Measurements from ENCODE around the gene MST1.

Gene MST1

DNA sequence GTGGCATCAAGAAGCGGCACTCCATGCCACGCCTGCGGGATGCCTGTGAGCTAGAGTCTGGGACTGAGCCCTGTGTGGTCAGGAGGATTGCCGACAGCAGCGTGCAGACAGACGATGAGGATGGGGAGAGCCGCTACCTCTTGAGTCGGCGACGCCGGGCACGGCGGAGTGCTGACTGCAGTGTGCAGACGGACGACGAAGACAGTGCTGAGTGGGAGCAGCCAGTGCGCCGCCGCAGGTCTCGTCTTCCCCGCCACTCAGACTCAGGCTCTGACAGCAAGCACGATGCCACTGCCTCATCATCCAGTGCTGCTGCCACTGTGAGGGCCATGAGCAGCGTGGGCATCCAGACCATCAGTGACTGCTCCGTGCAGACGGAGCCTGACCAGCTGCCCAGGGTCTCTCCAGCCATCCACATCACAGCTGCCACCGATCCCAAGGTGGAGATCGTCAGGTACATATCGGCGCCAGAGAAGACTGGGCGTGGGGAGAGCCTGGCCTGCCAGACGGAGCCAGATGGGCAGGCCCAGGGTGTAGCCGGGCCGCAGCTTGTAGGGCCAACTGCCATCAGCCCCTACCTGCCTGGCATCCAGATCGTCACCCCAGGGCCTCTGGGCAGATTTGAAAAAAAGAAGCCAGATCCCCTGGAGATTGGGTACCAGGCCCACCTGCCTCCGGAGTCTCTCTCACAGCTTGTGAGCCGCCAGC, 31.9 kb downstream of the MST1 start:
- DNase-seq (no peak), ATAC-seq (ENCODE audit: insufficient read depth, low read depth) (no peak)
- H3K36me3 ChIP-seq (ENCODE audit: insufficient read depth, low read length) = no peaks in the 10 kb centered on the region
- no peaks in the 10 kb centered on the region for H3K9me3 ChIP-seq (ENCODE audit: insufficient read depth, low read length, severe bottlenecking)
- H3K79me2 ChIP-seq (ENCODE audit: insufficient read depth, low read length) = no peaks in the 10 kb centered on the region
- no peaks in the 10 kb centered on the region for H3K4me1 ChIP-seq (ENCODE audit: insufficient read depth, low read length)
- H3K4me3 ChIP-seq (ENCODE audit: low read depth in 1 of 2, low read length in 2 of 2) = no peak overlapping the region
- H4K20me1 ChIP-seq (ENCODE audit: insufficient read depth, low read length) = no peaks in the 10 kb centered on the region
- no peak overlapping the region for H3K9ac ChIP-seq (ENCODE audit: low read depth, low read length)
- TF ChIP-seq EZH2 (IDR thresholded peaks at IDR 0.05; ENCODE audit: borderline replicate concordance, low read depth, low read length, severe bottlenecking) = no peak
- TF ChIP-seq, protein P1, sequence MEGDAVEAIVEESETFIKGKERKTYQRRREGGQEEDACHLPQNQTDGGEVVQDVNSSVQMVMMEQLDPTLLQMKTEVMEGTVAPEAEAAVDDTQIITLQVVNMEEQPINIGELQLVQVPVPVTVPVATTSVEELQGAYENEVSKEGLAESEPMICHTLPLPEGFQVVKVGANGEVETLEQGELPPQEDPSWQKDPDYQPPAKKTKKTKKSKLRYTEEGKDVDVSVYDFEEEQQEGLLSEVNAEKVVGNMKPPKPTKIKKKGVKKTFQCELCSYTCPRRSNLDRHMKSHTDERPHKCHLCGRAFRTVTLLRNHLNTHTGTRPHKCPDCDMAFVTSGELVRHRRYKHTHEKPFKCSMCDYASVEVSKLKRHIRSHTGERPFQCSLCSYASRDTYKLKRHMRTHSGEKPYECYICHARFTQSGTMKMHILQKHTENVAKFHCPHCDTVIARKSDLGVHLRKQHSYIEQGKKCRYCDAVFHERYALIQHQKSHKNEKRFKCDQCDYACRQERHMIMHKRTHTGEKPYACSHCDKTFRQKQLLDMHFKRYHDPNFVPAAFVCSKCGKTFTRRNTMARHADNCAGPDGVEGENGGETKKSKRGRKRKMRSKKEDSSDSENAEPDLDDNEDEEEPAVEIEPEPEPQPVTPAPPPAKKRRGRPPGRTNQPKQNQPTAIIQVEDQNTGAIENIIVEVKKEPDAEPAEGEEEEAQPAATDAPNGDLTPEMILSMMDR (IDR thresholded peaks at IDR 0.05; ENCODE audit: borderline replicate concordance, extremely low read depth, low read length, poor library complexity, severe bottlenecking) = no peak
- H2AFZ ChIP-seq (ENCODE audit: low read depth, low read length) = no peak overlapping the region
- H3K4me2 ChIP-seq (ENCODE audit: insufficient read depth, low read length) = no peak overlapping the region
- no peak overlapping the region for H3K27ac ChIP-seq (ENCODE audit: low read length)
- no peaks in the 10 kb centered on the region for H3K27me3 ChIP-seq (ENCODE audit: insufficient read depth, low read length, poor library complexity)

DNA sequence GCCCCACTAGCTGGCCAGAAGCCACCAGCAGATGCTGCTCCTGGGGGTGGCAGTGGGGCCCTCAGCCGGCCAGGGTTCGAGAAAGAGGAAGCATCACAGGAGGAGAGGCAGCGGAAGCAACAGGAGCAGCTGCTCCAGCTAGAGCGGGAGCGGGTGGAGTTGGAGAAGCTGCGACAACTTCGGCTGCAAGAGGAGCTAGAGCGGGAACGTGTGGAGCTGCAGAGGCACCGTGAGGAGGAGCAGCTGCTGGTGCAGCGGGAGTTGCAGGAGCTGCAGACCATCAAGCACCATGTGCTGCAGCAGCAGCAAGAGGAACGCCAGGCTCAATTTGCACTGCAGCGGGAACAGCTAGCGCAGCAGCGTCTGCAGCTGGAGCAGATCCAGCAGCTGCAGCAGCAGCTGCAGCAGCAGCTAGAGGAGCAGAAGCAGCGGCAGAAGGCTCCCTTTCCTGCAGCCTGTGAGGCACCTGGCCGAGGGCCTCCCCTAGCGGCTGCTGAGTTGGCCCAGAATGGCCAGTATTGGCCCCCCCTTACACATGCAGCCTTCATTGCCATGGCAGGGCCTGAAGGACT, 32.6 kb downstream of the MST1 start:
- ATAC-seq (ENCODE audit: insufficient read depth, low read depth) = no peak
- no peak for DNase-seq
- H3K4me1 ChIP-seq (ENCODE audit: insufficient read depth, low read length) = no peaks in the 10 kb centered on the region

DNA sequence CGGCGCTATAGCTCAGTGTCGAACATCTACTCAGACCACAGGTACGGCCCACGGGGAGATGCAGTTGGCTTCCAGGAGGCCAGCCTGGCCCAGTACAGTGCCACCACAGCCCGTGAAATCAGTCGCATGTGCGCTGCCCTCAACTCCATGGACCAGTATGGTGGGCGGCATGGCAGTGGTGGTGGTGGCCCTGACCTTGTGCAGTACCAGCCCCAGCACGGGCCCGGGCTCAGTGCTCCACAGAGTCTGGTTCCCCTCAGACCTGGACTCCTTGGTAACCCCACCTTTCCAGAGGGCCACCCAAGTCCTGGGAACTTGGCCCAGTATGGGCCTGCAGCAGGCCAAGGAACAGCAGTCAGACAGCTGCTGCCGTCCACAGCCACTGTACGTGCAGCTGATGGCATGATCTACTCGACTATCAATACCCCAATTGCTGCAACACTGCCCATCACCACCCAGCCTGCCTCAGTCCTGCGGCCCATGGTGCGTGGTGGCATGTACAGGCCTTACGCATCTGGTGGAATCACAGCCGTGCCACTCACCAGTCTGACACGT, 33.5 kb downstream of the MST1 start:
- DNase-seq (no peak), ATAC-seq (ENCODE audit: insufficient read depth, low read depth) (no peak)
- Histone ChIP-seq H3K4me1 (ENCODE audit: insufficient read depth, low read length) (no peaks in the 10 kb centered on the region), H2AFZ (ENCODE audit: low read depth, low read length) (no peak overlapping the region), H3K4me3 (ENCODE audit: low read depth in 1 of 2, low read length in 2 of 2) (no peak overlapping the region), H3K36me3 (ENCODE audit: insufficient read depth, low read length) (no peaks in the 10 kb centered on the region), H4K20me1 (ENCODE audit: insufficient read depth, low read length) (no peaks in the 10 kb centered on the region), H3K27ac (ENCODE audit: low read length) (no peak overlapping the region), H3K79me2 (ENCODE audit: insufficient read depth, low read length) (no peaks in the 10 kb centered on the region), H3K27me3 (ENCODE audit: insufficient read depth, low read length, poor library complexity) (no peaks in the 10 kb centered on the region), H3K4me2 (ENCODE audit: insufficient read depth, low read length) (no peak overlapping the region), H3K9ac (ENCODE audit: low read depth, low read length) (no peak overlapping the region), H3K9me3 (ENCODE audit: insufficient read depth, low read length, severe bottlenecking) (no peaks in the 10 kb centered on the region)
- TF ChIP-seq, protein P1 (IDR thresholded peaks at IDR 0.05; ENCODE audit: borderline replicate concordance, extremely low read depth, low read length, poor library complexity, severe bottlenecking) = no peak
- TF ChIP-seq EZH2 (IDR thresholded peaks at IDR 0.05; ENCODE audit: borderline replicate concordance, low read depth, low read length, severe bottlenecking) = no peak

More for the DNA sequence above, 32.6 kb downstream of the MST1 start:
- H3K4me3 ChIP-seq (ENCODE audit: low read depth in 1 of 2, low read length in 2 of 2) = no peak overlapping the region
- no peak for TF ChIP-seq EZH2 (IDR thresholded peaks at IDR 0.05; ENCODE audit: borderline replicate concordance, low read depth, low read length, severe bottlenecking)
- TF ChIP-seq, protein P1 (IDR thresholded peaks at IDR 0.05; ENCODE audit: borderline replicate concordance, extremely low read depth, low read length, poor library complexity, severe bottlenecking) = no peak
- no peaks in the 10 kb centered on the region for H4K20me1 ChIP-seq (ENCODE audit: insufficient read depth, low read length)
- H3K9me3 ChIP-seq (ENCODE audit: insufficient read depth, low read length, severe bottlenecking) = no peaks in the 10 kb centered on the region
- no peak overlapping the region for H3K4me2 ChIP-seq (ENCODE audit: insufficient read depth, low read length)
- H3K27me3 ChIP-seq (ENCODE audit: insufficient read depth, low read length, poor library complexity) = no peaks in the 10 kb centered on the region
- no peaks in the 10 kb centered on the region for H3K79me2 ChIP-seq (ENCODE audit: insufficient read depth, low read length)
- H2AFZ ChIP-seq (ENCODE audit: low read depth, low read length) = no peak overlapping the region
- no peak overlapping the region for H3K27ac ChIP-seq (ENCODE audit: low read length)
- H3K36me3 ChIP-seq (ENCODE audit: insufficient read depth, low read length) = no peaks in the 10 kb centered on the region
- H3K9ac ChIP-seq (ENCODE audit: low read depth, low read length) = no peak overlapping the region

Data from DND-41 (cell line).